GM18951 (cell line): Measurements from ENCODE around the gene CLSTN2.

Experiments used
- POLR2A ChIP-seq: IDR thresholded peaks from 4 replicates; pipeline ENCODE4 v1.6.1; 2011; ENCODE audit warnings: mild to moderate bottlenecking; ENCODE audit not compliant: insufficient read length, insufficient read depth; ENCODE audit errors: extremely low read depth
- in situ Hi-C: fragments of 300-500 bp; cut with MboI; formaldehyde crosslinking; loops from one replicate; pipeline ENCODE4 v1.12.0; 2022; ENCODE audit warnings: low sequenced_read_pairs, mixed read lengths, inconsistent platforms; ENCODE audit not compliant: unreplicated experiment

Gene CLSTN2

GRCh38 chr3:140360332-140360731 is 425.3 kb downstream of the CLSTN2 start:
- TF ChIP-seq POLR2A: no peak
- in situ Hi-C loops: no loop called here

- TF ChIP-seq POLR2A: no peak
- in situ Hi-C loops: no loop called here
Observed at GRCh38 chr3:140363801-140364200, 428.8 kb downstream of the CLSTN2 start.

- no peak for TF ChIP-seq POLR2A
- in situ Hi-C loops: no loop called here
Observed at GRCh38 chr3:140365872-140366697, 431.1 kb downstream of the CLSTN2 start.

GRCh38 chr3:140368223-140368811 is 433.3 kb downstream of the CLSTN2 start:
- in situ Hi-C loops: no loop called here
- TF ChIP-seq POLR2A: no peak

- TF ChIP-seq POLR2A: no peak
- in situ Hi-C loops: no loop called here
Observed at GRCh38 chr3:140370686-140371085, 435.7 kb downstream of the CLSTN2 start.

GRCh38 chr3:140373234-140373633 is 438.2 kb downstream of the CLSTN2 start:
- in situ Hi-C loops: no loop called here
- no peak for TF ChIP-seq POLR2A

- in situ Hi-C loops: no loop called here
- TF ChIP-seq POLR2A: no peak
Observed at GRCh38 chr3:140375002-140375401, 440.0 kb downstream of the CLSTN2 start.

- in situ Hi-C loops: no loop called here
Observed at GRCh38 chr3:140376136-140376889, 441.3 kb downstream of the CLSTN2 start.

GRCh38 chr3:140377644-140378043 is 442.7 kb downstream of the CLSTN2 start:
- TF ChIP-seq POLR2A: no peak
- in situ Hi-C loops: no loop called here

More at GRCh38 chr3:140376136-140376889, 441.3 kb downstream of the CLSTN2 start:
- TF ChIP-seq POLR2A: no peak

GRCh38 chr3:140378571-140379340 is 443.8 kb downstream of the CLSTN2 start:
- in situ Hi-C loops: no loop called here
- no peak for TF ChIP-seq POLR2A

- TF ChIP-seq POLR2A: no peak
- in situ Hi-C loops: no loop called here
Observed at GRCh38 chr3:140384028-140384771, 449.2 kb downstream of the CLSTN2 start.

- in situ Hi-C loops: no loop called here
- TF ChIP-seq POLR2A: no peak
Observed at GRCh38 chr3:140384876-140385275, 449.9 kb downstream of the CLSTN2 start.

- TF ChIP-seq POLR2A: no peak
- in situ Hi-C loops: no loop called here
Observed at GRCh38 chr3:140386357-140387100, 451.5 kb downstream of the CLSTN2 start.
